ENCODE results near the gene RYR2. TPM values are rescaled to one million over a fixed set of nuclear protein-coding genes. Genes with fewer than 3 reads are reported as not detected.

Gene RYR2
- total and polyA plus RNA-seq, 2 donors (not counting 1 experiment from before 2014, with no cell fraction given): not detected

- H3K9ac ChIP-seq (ENCODE audit: low read length): no peak overlapping the region
- POLR2A ChIA-PET: no interaction called here
- no peaks in the 10 kb centered on the region for H3K27me3 ChIP-seq (replicated peaks in 1 of 4; ENCODE audit: control extremely low read depth in 1 of 4, control insufficient read depth in 3 of 4, insufficient read depth in 4 of 4, low read length in 3 of 4)
- H2AFZ ChIP-seq (ENCODE audit: insufficient read depth, low read depth, low read length, poor library complexity, severe bottlenecking): no peak overlapping the region
- H3K4me1 ChIP-seq (ENCODE audit: control insufficient read depth in 2 of 2, insufficient read depth in 2 of 2, low read length in 2 of 2): no peaks in the 10 kb centered on the region
- no peaks in the 10 kb centered on the region for H4K20me1 ChIP-seq (ENCODE audit: control insufficient read depth, insufficient read depth, low read length, poor library complexity, severe bottlenecking)
- CTCF ChIA-PET: no interaction called here
- no peaks in the 10 kb centered on the region for H3K36me3 ChIP-seq (replicated peaks in 1 of 2; ENCODE audit: control extremely low read depth in 1 of 2, control insufficient read depth in 1 of 2, extremely low read depth in 1 of 2, insufficient read depth in 2 of 2, low read length in 1 of 2)
- WGBS (ENCODE audit: insufficient coverage): 100% methylated on average over 2 of the region's 3 CpGs
- H3K27ac ChIP-seq (ENCODE audit: low read length in 2 of 2): no peak overlapping the region
- intact Hi-C loops (cut with micrococcal nuclease): no loop called here
- Mint-ChIP-seq H3K9me3 (ENCODE audit: insufficient read depth) (no peaks in the 10 kb centered on the region), H3K27me3 (no peaks in the 10 kb centered on the region), H3K4me3 (no peak overlapping the region), H3K4me1 (no peaks in the 10 kb centered on the region), H3K27ac (no peak overlapping the region)
- H3K4me3 ChIP-seq (ENCODE audit: control extremely low read depth in 1 of 5, extremely low read depth in 1 of 5, insufficient read depth in 1 of 5, low read depth in 2 of 5, low read length in 4 of 5): no peak overlapping the region
- no peak overlapping the region for H3K4me2 ChIP-seq (replicated peaks; ENCODE audit: low read depth, low read length, poor library complexity, severe bottlenecking)
- no peaks in the 10 kb centered on the region for H3K79me2 ChIP-seq (ENCODE audit: control insufficient read depth, insufficient read depth, low read length)
- peaks cover 0 to 6% (median 1%) of the 10 kb centered on the region in 3 donors for H3K9me3 ChIP-seq (ENCODE audit: control extremely low read depth in 1 of 3, control insufficient read depth in 2 of 3, insufficient read depth in 1 of 3, low read length in 2 of 3)
- no peak for TF ChIP-seq CTCF (IDR thresholded peaks at IDR 0.05)
- no peak for TF ChIP-seq EZH2 (IDR thresholded peaks at IDR 0.05; ENCODE audit: borderline replicate concordance, insufficient read depth, low read depth, low read length, poor library complexity, severe bottlenecking)
- DNase-seq (no peak), ATAC-seq (ENCODE audit: low read depth) (no peak)
Observed at GRCh38 chr1:237779356-237779755, 737.4 kb downstream of the RYR2 start.

- Histone ChIP-seq H2AFZ (ENCODE audit: insufficient read depth, low read depth, low read length, poor library complexity, severe bottlenecking) (no peak overlapping the region), H4K20me1 (ENCODE audit: control insufficient read depth, insufficient read depth, low read length, poor library complexity, severe bottlenecking) (no peaks in the 10 kb centered on the region), H3K27ac (ENCODE audit: low read length in 2 of 2) (no peak overlapping the region), H3K36me3 (replicated peaks in 1 of 2; ENCODE audit: control extremely low read depth in 1 of 2, control insufficient read depth in 1 of 2, extremely low read depth in 1 of 2, insufficient read depth in 2 of 2, low read length in 1 of 2) (no peaks in the 10 kb centered on the region), H3K4me3 (ENCODE audit: control extremely low read depth in 1 of 5, extremely low read depth in 1 of 5, insufficient read depth in 1 of 5, low read depth in 2 of 5, low read length in 4 of 5) (no peak overlapping the region), H3K27me3 (replicated peaks in 1 of 4; ENCODE audit: control extremely low read depth in 1 of 4, control insufficient read depth in 3 of 4, insufficient read depth in 4 of 4, low read length in 3 of 4) (no peaks in the 10 kb centered on the region), H3K79me2 (ENCODE audit: control insufficient read depth, insufficient read depth, low read length) (no peaks in the 10 kb centered on the region), H3K4me1 (ENCODE audit: control insufficient read depth in 2 of 2, insufficient read depth in 2 of 2, low read length in 2 of 2) (no peaks in the 10 kb centered on the region), H3K4me2 (replicated peaks; ENCODE audit: low read depth, low read length, poor library complexity, severe bottlenecking) (no peak overlapping the region), H3K9me3 (ENCODE audit: control extremely low read depth in 1 of 3, control insufficient read depth in 2 of 3, insufficient read depth in 1 of 3, low read length in 2 of 3) (peaks cover 0 to 10% (median 0%) of the 10 kb centered on the region in 3 donors), H3K9ac (ENCODE audit: low read length) (no peak overlapping the region)
- ChIA-PET CTCF (no interaction called here), POLR2A (no interaction called here)
- TF ChIP-seq EZH2 (IDR thresholded peaks at IDR 0.05; ENCODE audit: borderline replicate concordance, insufficient read depth, low read depth, low read length, poor library complexity, severe bottlenecking) (no peak), CTCF (IDR thresholded peaks at IDR 0.05) (no peak)
- no peak for DNase-seq
- WGBS (ENCODE audit: insufficient coverage): 80% methylated on average over 6 of the region's 11 CpGs
- intact Hi-C loops (cut with micrococcal nuclease): no loop called here
- Mint-ChIP-seq H3K4me1 (no peaks in the 10 kb centered on the region), H3K4me3 (no peak overlapping the region), H3K27ac (no peak overlapping the region), H3K27me3 (no peaks in the 10 kb centered on the region), H3K9me3 (ENCODE audit: insufficient read depth) (no peaks in the 10 kb centered on the region)
- no peak for ATAC-seq (ENCODE audit: low read depth)
Observed at GRCh38 chr1:237786066-237786719, 744.2 kb downstream of the RYR2 start.
